T follicular helper cell (primary cell): Measurements from ENCODE around the gene LARP4.
"Not testable (repeated sequence)": the region's sequence is repeated elsewhere in the genome, so short reads cannot be mapped to it uniquely, and the experiment has no call there.

Experiments used
- DNase-seq: peaks from one replicate; pipeline ENCODE4 v3.0.0-alpha.2; 2020; ENCODE audit warnings: low read depth
- total RNA-seq, 2 experiments: gene quantifications; one replicate each; lab custom pipeline; 2026; lab: John Stamatoyannopoulos, UW

The LARP4 gene
- total RNA-seq: 78.4 to 248 reads per million in 2 experiments

- peak; percentile 81 for DNase-seq
These were observed at the start of gene LARP4 for GRCh38 chr12:50400638-50401499. Gene LARP4, plus strand, starts transcription at chr12:50400885. Its CDS starts 126 bp downstream, at chr12:50401011.

GRCh38 chr12:50351120-50352043 is 49.3 kb upstream of the LARP4 start:
- no peak for DNase-seq

DNA sequence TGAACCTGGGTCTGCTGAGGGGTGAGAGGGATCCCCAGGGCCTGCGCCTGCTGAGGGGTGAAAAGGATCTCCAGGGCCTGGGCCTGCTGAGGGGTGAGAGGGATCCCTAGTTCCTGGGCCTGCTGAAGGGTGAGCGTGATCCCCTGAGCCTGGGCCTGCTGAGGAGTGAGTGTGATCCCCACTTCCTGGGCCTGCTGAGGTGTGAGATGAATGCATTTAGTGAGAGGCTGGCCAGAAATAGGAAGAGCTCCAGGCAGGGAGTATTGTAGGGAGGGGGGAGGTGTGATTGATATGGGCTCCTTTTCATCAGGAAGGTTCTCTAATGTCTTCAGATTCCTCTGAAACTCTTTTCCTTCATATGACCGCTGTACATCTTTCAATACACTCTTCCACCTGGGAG is 47.3 kb upstream of the LARP4 start:
- no peak for DNase-seq

GRCh38 chr12:50353869-50354593 is 46.7 kb upstream of the LARP4 start:
- DNase-seq: no peak

DNA sequence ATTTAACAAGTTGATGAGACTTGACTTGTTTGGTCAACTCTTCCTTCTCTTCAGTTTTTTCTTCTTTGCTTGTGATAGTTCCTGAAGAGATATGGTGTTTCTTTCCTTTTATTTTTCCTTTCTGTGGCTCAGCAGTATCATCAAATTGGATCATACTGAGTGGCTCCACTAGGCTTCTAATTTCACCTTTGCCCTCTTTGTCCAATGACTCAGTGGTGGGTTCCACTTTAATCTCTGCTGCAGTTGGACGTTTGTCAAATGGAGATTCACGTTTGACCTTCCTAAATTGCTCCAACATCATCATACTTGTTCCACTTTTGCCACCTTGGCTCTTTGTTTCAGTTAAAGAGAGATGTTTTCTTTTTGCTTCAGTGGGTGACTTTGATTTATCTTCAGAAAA is 45.8 kb upstream of the LARP4 start:
- no peak for DNase-seq

GRCh38 chr12:50355365-50355764 is 45.3 kb upstream of the LARP4 start:
- DNase-seq: no peak

GRCh38 chr12:50362671-50363070 is 38.0 kb upstream of the LARP4 start:
- no peak for DNase-seq

DNA sequence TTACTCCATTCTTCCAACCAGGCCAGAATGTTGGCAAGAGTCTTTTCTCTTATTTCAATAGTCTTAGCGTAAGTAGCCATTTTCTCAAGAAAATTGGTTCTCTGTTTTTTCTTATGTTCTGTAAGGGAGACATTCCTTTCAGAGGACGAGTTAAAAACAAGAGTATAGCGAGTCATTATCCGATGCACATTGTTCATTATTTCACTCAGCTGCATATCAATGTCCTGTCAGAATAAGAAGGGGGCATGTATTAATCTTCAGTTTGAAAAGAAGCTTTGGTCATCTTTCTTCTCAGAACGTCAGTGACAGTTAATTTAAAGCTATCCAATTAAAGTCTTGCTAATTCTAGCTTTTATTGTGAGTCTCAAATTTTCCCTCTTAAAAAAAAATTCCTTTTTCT is 37.5 kb upstream of the LARP4 start:
- DNase-seq: no peak

GRCh38 chr12:50365709-50366406 is 34.8 kb upstream of the LARP4 start:
- no peak for DNase-seq

DNA sequence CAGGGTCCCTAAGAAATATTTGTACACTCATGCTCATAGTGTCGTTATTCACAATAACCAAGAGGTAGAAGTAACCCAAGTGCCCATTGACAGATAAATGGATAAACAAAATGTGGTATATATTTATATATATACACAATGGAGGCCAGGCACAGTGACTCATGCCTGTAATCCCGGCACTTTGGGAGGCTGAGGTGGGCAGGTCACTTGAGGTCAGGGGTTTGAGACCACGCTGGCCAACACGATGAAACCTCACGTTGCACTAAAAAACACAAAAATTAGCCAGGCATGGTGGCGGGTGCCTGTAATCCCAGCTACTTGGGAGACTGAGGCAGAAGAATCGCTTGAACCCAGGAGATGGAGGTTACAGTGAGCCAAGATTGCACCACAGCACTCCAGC is 30.0 kb upstream of the LARP4 start:
- not testable (repeated sequence) for DNase-seq

GRCh38 chr12:50375802-50376201 is 24.9 kb upstream of the LARP4 start:
- no peak for DNase-seq

DNA sequence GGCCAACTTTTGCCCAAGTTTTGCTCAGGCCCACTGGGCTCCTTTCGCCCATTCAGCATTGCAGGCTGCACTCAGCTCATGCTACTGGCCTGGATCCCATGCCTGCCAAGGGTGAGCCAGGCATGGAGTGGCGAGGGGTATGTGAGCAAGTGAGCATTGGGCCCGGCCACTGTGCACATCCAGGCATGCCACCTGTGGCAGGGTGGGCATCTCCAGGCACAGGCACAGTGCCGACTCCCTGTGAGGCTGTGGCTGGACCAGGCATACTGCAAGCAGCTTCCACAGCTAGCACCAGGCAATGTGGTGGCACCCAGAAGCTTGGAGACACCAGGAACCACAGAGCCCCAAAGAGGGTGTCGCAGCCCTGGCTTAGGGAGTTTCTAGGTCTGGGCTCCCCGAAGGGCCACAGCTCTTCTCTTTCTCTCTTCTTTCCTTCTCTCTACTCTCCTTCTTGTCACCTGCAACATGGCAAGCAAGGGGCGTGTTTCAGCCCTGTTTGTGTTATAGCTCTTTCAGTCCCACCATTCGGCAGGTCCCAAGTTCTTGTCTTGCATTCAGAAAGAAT is 19.8 kb upstream of the LARP4 start:
- no peak for DNase-seq

- no peak for DNase-seq
These were observed 13.2 kb upstream of the LARP4 start for GRCh38 chr12:50387487-50387886.

- DNase-seq: no peak
These were observed 12.7 kb upstream of the LARP4 start for GRCh38 chr12:50387972-50388478.

DNA sequence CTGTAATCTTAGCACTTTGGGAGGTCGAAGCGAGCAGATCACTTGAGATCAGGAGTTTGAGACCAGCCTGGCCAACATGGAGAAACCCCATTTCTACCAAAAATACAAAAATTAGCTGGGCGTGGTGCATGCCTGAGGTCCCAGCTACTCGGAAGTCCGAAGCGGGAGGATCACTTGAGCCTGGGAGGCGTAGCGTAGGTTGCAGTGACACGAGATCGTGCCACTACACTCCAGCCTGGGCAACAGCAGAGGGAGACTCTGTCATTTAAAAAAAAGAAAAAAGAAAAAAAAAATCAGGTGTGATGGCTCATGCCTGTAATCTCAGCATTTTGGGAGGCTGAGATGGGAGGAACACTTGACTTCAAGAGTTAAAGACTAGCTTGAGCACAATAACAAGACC is 11.9 kb upstream of the LARP4 start:
- not testable (repeated sequence) for DNase-seq

- no peak for DNase-seq
These were observed 10.4 kb upstream of the LARP4 start for GRCh38 chr12:50390316-50390741.

DNA sequence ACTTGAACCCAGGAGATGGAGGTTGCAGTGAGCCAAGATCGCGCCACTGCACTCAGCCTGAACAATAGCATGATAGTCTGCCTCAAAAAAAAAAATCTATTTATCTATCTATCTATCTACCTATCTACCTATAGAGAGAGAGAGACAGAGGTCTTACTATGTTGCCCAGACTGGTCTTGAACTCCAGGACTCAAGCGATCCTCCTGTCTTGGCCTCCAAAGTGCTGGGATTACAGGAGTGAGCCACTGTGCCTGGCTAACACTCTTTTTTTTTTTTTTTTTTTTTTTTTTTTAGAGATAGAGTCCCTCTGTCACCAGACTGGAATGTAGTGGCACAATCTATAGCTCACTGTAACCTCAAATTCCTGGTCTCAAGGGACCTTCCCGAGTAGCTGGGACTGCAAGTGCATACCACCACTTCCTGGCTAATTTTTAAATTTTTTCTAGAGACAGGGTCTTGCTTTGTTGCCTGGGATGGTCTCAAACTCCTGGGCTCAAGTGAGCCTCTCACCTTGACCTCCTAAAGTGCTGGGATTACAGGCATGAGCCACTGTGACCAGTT is 6.1 kb upstream of the LARP4 start:
- no peak for DNase-seq

- DNase-seq: no peak
These were observed 3.5 kb upstream of the LARP4 start for GRCh38 chr12:50397117-50397650.

- no peak for DNase-seq
These were observed 1.8 kb upstream of the LARP4 start for GRCh38 chr12:50398931-50399330.

- no peak for DNase-seq
These were observed 514 bp upstream of the LARP4 start for GRCh38 chr12:50400104-50400637.
